Stimulated activated CD8-positive, alpha-beta memory T cell treated with anti-CD3 and anti-CD28 coated beads, Interleukin-7, amount 100 ng/mL, for 1 hour (primary cell): ENCODE data around the gene CCDC187.
A peak's percentile ranks its signal among the peaks of the same experiment; 100 is the strongest.
"Not testable (repeated sequence)": the region's sequence is repeated elsewhere in the genome, so short reads cannot be mapped to it uniquely, and the experiment has no call there.

Experiments
- DNase-seq, 2 donors: peaks; one replicate each; pipeline ENCODE4 v3.0.0-alpha.2; 2020; ENCODE audit warnings: low read depth in 2 of 2

The CCDC187 gene

DNA sequence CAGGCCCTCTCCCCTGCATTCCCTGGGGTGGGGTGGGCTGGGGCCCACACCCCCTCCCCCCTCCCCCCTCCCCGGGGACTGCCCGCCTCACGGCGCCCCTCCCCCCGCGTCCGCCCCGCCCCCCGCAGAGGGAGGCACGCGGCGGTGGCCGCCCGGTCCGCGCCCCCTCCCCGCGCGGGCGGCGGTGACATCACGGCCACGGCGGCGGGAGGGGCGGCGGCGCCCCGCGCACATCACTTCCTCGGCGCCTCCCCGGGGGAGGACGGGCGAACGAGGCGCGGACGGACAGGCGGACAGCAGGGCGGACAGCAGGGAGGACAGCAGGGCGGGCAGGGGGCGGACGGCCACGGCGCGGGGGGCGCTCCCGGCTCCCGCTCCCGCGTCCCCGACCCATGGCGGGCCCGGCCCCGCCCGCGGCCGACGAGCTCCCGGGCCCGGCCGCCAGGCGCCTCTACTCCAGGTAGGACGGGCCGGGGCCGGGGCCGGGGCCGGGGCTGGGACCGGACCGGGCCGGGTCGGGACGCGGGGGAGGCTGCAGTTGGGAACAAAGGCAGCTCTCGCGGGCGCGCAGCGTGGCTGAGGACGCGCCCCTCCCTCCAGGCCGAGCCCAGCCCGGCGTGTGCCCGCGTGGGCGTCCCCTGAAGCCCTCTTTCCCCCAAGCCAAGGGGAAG is 23.5 kb upstream of the CCDC187 start, which contains the start of gene GPSM1:
Gene GPSM1 (plus strand): TSS at position 236 of the 671 bp plus-strand sequence. CDS start 157 bp downstream, at position 393.
- DNase-seq: no peak

DNA sequence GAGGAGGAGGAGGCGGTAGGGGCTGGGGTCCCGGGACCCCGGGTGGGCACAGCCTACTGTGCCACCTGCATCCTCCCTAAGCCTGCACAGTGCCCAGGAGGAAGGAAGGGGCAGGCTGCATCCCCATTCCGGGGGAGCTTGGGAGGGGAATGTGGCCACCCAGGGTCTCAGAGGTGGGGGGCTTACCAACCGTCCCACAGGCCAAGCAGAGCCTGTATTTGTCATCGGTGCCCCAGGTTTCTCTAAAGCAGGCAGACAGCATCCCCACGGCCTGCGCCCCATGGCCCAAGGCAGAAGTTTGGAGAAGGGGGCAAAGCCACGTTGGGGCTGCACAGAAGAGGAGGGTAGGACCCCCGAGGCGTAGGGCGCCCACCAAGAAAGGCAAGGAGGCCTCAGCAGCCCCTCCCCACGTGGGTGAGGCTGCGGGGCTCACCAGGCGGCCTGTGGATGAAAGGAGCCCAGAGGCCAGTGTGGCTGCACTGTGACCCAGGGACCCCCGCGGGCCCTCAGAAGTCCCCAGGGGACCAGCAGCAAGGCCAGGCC is 22.9 kb upstream of the CCDC187 start:
- DNase-seq: no peak

- no peak for DNase-seq
Observed at GRCh38 chr9:136326061-136326760, 22.3 kb upstream of the CCDC187 start.

- no peak for DNase-seq
Observed at GRCh38 chr9:136325358-136325757, 21.5 kb upstream of the CCDC187 start.

DNA sequence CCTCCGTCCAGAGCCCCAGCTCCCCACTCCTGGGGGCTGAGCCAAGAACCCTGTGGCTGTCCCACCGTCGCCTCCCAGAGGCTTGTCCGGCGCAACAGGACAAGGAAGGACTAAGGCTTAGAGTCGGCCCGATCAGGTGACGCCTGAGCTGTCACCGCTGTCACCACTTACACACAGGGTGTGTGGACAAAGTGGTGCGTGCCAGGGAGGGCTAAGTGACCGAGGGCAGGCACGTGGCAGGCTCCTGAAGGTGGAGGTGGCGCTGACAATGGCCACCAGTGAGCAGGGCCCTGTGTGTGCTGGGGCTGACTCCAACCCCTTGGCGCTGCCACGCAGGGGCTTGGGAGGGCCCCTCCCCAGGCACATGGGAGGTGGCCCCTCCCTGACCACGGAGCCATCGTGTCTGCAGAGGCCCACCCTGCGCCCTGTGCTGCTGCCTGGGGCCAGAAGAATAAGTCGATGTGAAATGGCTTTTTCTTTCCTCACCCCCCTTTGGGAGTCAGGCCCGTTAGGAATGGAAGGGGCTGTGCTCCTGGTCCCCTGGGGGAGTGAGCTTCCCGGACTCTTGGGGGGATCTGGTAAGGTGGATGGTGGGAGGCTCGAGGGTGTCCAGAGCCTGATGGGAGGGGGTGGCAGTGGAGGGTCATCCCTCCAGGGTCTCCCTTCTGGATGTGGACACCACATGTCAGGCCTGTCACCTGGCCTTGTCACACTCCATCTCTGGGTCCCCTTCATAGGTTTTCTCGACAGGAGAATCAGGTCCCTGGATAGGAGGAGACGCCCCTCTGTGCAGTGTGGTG is 20.8 kb upstream of the CCDC187 start:
- no peak for DNase-seq

DNA sequence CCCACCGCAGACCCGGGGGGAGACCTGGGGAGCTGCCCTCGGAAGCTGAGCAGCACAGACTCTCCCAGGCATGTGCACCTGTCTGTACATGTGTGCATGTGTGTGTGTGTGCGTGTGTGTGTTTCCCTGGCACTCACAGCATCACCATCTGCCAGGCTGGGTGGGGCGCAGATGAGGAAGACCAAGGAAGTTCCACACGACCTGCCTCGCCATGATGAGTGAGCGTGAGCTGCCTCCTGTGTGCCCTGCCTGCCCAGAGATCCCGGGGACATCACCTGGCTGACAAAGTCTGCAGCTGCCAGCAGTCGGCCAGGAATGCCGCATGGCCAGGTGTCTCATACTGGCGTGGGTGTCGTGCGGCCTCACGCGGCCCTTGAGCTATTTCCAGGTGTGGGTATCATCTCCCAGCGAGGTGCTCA is 19.5 kb upstream of the CCDC187 start:
- DNase-seq: no peak

GRCh38 chr9:136322756-136323330 is 18.9 kb upstream of the CCDC187 start:
- DNase-seq: no peak

DNA sequence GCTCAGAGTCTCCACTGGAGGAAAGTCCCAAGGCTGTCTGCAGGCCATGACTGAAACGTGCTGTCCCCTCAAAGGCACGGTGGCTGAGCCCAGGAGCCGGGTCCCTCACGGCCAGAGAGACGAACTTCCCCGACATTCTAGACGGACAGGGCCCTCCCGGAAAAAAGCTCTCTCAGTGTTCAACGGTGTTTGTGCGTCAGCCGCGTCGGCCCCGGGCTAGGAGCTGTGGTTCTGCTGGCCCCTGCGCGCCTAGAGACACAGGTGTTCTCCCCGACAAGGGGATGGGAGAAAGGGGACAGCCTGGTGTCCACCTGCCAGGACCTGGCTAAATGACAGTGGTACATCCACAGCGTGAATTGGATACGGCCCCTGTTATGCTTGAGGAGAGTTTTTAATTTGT is 17.7 kb upstream of the CCDC187 start:
- no peak for DNase-seq

- not testable (repeated sequence) for DNase-seq
Observed at GRCh38 chr9:136320972-136321371, 17.1 kb upstream of the CCDC187 start.

GRCh38 chr9:136319955-136320354 is 16.1 kb upstream of the CCDC187 start:
- not testable (repeated sequence) for DNase-seq

GRCh38 chr9:136319244-136319643 is 15.3 kb upstream of the CCDC187 start:
- DNase-seq: not testable (repeated sequence)

- DNase-seq: no peak
Observed at GRCh38 chr9:136318776-136319241, 14.9 kb upstream of the CCDC187 start.

GRCh38 chr9:136318111-136318775 is 14.3 kb upstream of the CCDC187 start:
- DNase-seq: no peak

- DNase-seq: no peak
Observed at GRCh38 chr9:136317695-136318094, 13.8 kb upstream of the CCDC187 start.

GRCh38 chr9:136316896-136317676 is 13.2 kb upstream of the CCDC187 start:
- no peak for DNase-seq

GRCh38 chr9:136316271-136316751 is 12.4 kb upstream of the CCDC187 start:
- DNase-seq: peak in 1 of 2 donors; percentile 13

DNA sequence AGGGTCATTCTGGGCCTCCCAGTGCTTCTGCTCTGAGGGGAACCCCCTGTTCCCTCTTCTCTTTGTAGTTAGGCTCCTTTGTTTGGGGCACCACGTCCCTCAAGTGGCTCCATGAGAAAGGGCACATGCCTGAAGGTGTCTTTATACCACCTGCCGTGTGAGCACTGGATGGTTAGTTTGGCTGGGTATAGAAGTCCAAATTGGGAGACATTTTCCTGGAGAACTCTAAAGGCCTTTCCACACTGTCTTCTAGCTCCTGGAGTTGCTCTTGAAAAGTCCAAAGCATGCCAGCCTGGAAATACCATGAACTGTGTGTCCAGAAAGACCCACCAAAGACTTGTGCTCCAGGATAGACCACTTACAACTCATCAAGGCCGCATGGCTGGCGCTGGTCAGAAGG is 11.1 kb upstream of the CCDC187 start:
- DNase-seq: no peak

DNA sequence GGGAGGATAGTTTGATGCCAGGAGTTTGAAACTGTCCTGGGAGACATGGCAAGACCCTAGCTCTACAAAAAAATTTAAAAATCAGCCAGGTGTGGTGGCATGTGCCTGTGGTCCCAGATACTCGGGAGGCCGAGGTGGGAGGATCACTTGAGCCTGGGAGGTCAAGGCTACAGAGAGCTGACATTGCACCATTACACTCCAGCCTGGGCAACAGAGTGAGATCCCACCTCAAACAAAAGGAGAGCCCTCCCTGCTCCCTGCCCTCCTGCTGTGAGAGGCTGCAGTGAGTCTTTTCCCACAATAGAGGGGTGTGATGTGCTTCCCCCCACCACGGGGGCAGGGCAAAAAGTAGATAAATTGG is 10.1 kb upstream of the CCDC187 start:
- DNase-seq: no peak

DNA sequence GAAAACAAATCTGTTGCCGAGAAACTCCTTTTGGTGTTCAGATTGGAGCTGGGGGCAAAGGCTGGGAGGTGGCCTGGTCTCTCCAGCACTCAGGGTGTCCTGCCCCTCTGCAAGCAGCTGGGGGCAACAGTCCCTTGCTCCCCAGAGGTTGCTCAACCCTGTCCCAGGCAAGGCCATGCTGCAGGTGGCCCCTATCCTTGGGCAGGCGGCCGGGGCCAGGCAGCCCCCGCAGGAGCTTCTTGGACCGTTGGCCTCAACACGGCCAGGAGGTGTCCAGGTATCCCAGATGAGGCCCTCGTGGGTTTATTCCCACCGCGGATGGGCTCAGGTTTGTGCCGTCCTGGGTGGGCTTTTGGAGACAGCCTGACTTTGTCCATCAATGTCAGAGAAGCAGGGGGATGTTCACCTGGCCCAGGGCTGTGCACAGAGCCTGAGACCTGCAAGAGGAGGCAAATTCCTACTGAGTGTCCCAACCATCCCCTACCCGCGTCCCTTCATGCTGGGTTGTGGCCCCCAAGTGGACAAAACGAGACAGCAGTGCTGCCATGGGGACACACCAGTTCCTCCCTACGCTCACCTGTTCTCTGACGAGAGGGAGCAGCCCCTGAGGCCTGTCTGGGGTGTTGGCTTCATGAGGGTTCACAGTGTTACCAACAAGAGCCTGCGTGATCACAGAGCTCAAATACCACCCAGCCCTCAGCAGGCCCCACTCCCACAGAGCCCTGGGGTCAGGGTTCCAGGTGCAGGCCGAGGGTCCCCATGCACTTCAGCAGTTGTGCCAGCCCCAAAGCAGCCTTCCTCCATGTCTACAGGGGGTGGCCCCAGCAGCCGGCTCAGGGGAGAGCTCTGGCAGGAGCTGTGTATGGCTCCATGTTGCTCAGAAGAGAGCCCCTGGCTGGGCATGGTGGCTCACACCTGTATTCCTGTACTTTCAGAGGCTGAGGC is 9.5 kb upstream of the CCDC187 start:
- no peak for DNase-seq
